Mucosa of descending colon (tissue), 3 donors: Measurements from ENCODE around the gene FLACC1. TPM values are rescaled to one million over a fixed set of nuclear protein-coding genes. Genes with fewer than 3 reads are reported as not detected.

Experiments used
- ATAC-seq: fragments of 200-7000 bp; cut with Tn5 transposase; one replicate; pipeline ENCODE4 v1.9.1; 2020; ENCODE audit warnings: mild to moderate bottlenecking, moderate library complexity
- DNase-seq, 3 donors: peaks; one replicate each; pipeline ENCODE4 v3.0.0-alpha.2; 2020
- H3K36me3 ChIP-seq: fragments of 200-600 bp; one replicate; pipeline ENCODE4 v1.8.0; 2021; ENCODE audit warnings: low read depth, mild to moderate bottlenecking
- H3K4me1 ChIP-seq: fragments of 200-600 bp; one replicate; pipeline ENCODE4 v1.8.0; 2021; ENCODE audit warnings: low read depth, mild to moderate bottlenecking
- H3K4me3 ChIP-seq: fragments of 200-600 bp; one replicate; pipeline ENCODE4 v1.8.0; 2021; ENCODE audit warnings: mild to moderate bottlenecking
- H3K9me3 ChIP-seq: fragments of 200-600 bp; one replicate; pipeline ENCODE4 v1.8.0; 2021; ENCODE audit warnings: mild to moderate bottlenecking
- intact Hi-C, 2 donors: fragments of 100-400 bp; cut with DNase I in 1 of 2; cut with micrococcal nuclease in 1 of 2; formaldehyde crosslinking; loops; one replicate each; pipeline versions ENCODE4 v1.11.0 to v1.11.1; 2022; cut with DNase I, micrococcal nuclease
- total RNA-seq, 3 donors: library from RNA; stranded (reverse); fragmentation: NEBNext Ultra II Directional in 2 of 3; extraction: Animal tissue kit (Norgen Biotek cat#: 25700) in 2 of 3; gene quantifications; one replicate each; pipeline versions ENCODE4 v1.2.1 to v1.2.4, GENCODE V29; 2021 to 2023
- TF ChIP-seq, protein P1 (sequence below): fragments of 200-600 bp; IDR thresholded peaks from one replicate; pipeline ENCODE4 v1.8.0; 2022; ENCODE audit warnings: antibody characterized with exemption, mild to moderate bottlenecking
- donor health status: DM: no; HTN: no; CAD: no; lungs with moderate emphysema.
- donor health status: DM: no; HTN: no; CAD: no.
- donor health status: DM: no; HTN: yes; CAD: no.

Gene FLACC1
- total RNA-seq, 3 donors from 2014 or later: 0.93 to 3.5 (median 2.1) TPM

DNA sequence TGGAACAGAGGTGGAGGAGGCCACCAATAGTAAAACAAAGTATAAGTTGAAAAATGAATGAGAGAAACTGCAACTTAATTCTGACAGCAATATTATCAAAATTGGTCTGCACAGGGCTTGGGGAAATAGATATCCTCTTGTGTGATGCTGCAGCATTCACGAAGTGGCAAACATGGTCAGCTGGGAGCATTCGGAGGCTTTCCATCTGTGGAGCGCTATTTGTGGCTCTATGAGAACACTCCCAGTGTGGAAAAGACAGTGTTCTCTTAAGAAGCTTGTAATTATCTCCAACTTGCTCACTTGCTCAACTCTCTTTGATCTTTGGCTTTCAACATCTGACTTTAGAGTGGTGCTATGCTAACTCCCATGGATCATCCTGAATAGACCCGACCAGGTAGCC lies 3.1 kb upstream of the FLACC1 start:
- ATAC-seq: no peak
- Histone ChIP-seq H3K9me3 (no peaks in the 10 kb centered on the region), H3K4me1 (no peaks in the 10 kb centered on the region), H3K36me3 (no peaks in the 10 kb centered on the region), H3K4me3 (no peak overlapping the region)
- DNase-seq: no peak
- TF ChIP-seq, protein P1, sequence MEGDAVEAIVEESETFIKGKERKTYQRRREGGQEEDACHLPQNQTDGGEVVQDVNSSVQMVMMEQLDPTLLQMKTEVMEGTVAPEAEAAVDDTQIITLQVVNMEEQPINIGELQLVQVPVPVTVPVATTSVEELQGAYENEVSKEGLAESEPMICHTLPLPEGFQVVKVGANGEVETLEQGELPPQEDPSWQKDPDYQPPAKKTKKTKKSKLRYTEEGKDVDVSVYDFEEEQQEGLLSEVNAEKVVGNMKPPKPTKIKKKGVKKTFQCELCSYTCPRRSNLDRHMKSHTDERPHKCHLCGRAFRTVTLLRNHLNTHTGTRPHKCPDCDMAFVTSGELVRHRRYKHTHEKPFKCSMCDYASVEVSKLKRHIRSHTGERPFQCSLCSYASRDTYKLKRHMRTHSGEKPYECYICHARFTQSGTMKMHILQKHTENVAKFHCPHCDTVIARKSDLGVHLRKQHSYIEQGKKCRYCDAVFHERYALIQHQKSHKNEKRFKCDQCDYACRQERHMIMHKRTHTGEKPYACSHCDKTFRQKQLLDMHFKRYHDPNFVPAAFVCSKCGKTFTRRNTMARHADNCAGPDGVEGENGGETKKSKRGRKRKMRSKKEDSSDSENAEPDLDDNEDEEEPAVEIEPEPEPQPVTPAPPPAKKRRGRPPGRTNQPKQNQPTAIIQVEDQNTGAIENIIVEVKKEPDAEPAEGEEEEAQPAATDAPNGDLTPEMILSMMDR: no peak
- intact Hi-C loops: loop anchor here (5.0 to 10.0 kb wide), 2 partner anchors 123 to 125 kb away; no protein-coding TSS in a partner anchor

DNA sequence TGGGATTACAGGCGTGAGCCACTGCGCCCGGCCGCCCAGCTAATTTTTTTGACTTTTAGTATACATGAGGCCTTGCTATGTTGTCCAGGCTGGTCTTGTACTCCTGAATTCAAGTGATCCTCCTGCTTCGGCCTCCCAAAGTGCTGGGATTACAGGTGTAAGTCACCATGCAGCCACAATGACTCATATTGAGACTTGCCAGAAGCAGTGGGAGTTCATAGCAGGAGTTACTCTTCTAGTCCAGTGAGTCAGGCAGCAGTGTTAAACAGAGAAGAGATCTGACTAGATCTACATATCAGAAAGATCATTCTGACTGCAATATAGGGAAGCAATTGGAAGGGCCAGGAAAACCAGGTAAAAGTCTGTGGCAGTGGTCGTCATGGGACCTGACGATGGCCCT lies 1.5 kb upstream of the FLACC1 start:
- TF ChIP-seq, protein P1: no peak
- no peaks in the 10 kb centered on the region for H3K36me3 ChIP-seq
- ATAC-seq: peak; percentile 18
- no peak overlapping the region for H3K4me3 ChIP-seq
- intact Hi-C loops: no loop called here
- H3K4me1 ChIP-seq: no peaks in the 10 kb centered on the region
- H3K9me3 ChIP-seq: no peaks in the 10 kb centered on the region
- DNase-seq: no peak

DNA sequence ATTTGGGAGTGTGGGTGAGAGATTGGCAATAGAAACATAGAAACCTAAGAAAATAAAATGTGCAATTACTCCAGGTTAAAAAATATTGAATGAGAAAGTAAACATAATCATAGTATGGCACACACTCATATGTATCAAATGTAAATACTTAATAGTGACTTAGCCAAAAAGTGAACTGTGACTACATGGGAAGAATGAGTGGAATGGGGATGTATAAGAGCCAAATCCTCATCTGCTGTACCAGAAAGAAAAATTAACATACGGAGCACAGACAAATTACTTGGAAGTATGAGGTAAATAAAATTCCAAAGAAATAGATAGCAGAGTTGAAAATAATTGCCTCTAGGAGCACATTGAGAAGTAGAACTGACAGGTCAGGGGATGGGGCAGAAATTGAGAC lies 4.0 kb downstream of the FLACC1 start:
- ATAC-seq: no peak

DNA sequence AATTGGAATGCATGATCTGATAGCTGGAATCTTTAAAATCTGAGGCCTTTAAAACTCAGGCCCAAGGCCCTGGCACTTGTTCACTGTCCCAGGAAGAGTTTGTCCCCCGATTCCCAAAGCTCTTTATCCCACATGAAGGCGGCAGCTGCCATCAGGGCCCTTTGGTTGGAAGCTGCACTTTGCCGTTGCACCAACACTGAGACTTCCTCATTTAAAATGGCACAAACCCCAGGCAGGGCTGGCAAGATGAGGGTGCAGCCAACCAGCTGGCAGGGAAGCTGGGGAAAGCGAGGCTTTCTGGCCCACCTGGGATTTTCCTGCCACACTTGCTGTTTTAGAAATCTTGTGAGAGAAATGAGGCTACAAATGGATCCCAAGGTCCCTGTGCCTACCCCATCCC lies 6.3 kb downstream of the FLACC1 start:
- Histone ChIP-seq H3K4me3 (no peak overlapping the region), H3K36me3 (no peaks in the 10 kb centered on the region), H3K9me3 (no peaks in the 10 kb centered on the region), H3K4me1 (no peaks in the 10 kb centered on the region)
- DNase-seq (no peak), ATAC-seq (no peak)
- intact Hi-C loops: no loop called here
- TF ChIP-seq, protein P1: no peak

More for the DNA sequence above, 4.0 kb downstream of the FLACC1 start:
- intact Hi-C loops: no loop called here
- TF ChIP-seq, protein P1: no peak
- Histone ChIP-seq H3K4me1 (no peaks in the 10 kb centered on the region), H3K36me3 (no peaks in the 10 kb centered on the region), H3K4me3 (no peak overlapping the region), H3K9me3 (no peaks in the 10 kb centered on the region)
- no peak for DNase-seq

DNA sequence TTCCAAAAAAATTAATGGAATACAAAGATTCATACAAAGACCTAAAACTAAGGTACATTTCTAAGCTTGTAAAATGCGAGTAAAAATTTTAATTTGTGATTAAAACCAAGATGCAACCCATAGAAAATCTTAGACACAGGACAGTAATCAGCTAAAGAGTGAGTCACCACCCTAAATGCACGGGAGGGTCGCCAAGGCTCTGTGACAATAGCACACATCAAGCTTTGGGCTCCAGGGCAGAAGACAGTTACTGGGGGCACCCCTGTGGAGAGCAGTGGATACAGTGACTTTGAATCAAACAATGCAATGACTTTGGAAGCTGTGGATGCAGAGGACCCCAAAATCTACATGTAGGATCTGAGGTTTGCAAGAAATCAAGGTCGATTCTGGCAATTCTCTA lies 7.5 kb downstream of the FLACC1 start:
- Histone ChIP-seq H3K4me3 (no peak overlapping the region), H3K9me3 (no peaks in the 10 kb centered on the region), H3K36me3 (no peaks in the 10 kb centered on the region), H3K4me1 (no peaks in the 10 kb centered on the region)
- DNase-seq: no peak
- no peak for ATAC-seq
- intact Hi-C loops: no loop called here
- TF ChIP-seq, protein P1: no peak

DNA sequence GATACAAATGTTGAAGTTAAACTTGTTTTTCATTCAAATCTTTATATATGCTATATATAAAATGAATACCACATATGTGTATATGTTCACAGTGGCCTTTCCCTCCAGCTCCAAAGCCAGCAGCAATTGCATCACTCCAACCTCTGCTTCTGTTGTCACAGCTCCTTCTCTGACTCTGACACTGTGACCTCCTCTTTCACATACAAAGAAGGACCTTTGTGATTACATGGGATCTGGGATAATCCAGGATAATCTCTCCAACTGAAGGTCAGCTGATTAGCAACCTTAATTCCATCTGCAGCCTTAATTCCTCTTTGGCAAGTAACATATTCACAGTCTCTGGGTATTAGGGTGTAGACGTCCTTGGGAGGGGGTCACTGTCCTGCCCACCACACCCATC lies 8.4 kb downstream of the FLACC1 start:
- H3K36me3 ChIP-seq: no peaks in the 10 kb centered on the region
- TF ChIP-seq, protein P1: no peak
- no peaks in the 10 kb centered on the region for H3K9me3 ChIP-seq
- no peaks in the 10 kb centered on the region for H3K4me1 ChIP-seq
- DNase-seq: no peak
- no peak overlapping the region for H3K4me3 ChIP-seq
- intact Hi-C loops: no loop called here
- no peak for ATAC-seq
